Astrocyte (in vitro differentiated cells and primary cell): ENCODE results near the gene RAB27B.

Experiments
- CTCF ChIP-seq: IDR thresholded peaks from 2 replicates; pipeline ENCODE4 v1.5.1; 2011; ENCODE audit warnings: low read depth, mild to moderate bottlenecking, inconsistent platforms, low read length, moderate library complexity; ENCODE audit not compliant: insufficient read depth
- EZH2 ChIP-seq: IDR thresholded peaks from 2 replicates; pipeline ENCODE4 v1.6.1; 2012; ENCODE audit warnings: mild to moderate bottlenecking, low read length, inconsistent platforms; ENCODE audit not compliant: insufficient read depth

GRCh38 chr18:54802686-54803395 lies 25.4 kb upstream of the RAB27B start:
- no peak for TF ChIP-seq CTCF
- no peak for TF ChIP-seq EZH2
